K562 (cell line): ENCODE measurements around the gene SCTR. TPM values are rescaled to one million over a fixed set of nuclear protein-coding genes. Genes with fewer than 3 reads are reported as not detected.

Source experiments
- ATAC-seq: fragments of 200-7000 bp; cut with Tn5 transposase; 3 replicates; pipeline ENCODE4 v1.9.1; 2020; ENCODE audit warnings: moderate library complexity
- BruUV-seq: library from RNA; stranded (reverse); fragments of 400-500 nt; replicated peaks from 2 replicates; lab custom pipeline; 2021; lab: Mats Ljungman, UMichigan
- CTCF ChIA-PET: fragments of 300-600 bp; formaldehyde crosslinking; extraction: SDS; loops from one replicate; lab custom pipeline; 2021; ENCODE audit warnings: low intra/inter-chr PET ratio; lab: Yijun Ruan, JAX
- POLR2A ChIA-PET: fragments of 300-600, 350-650 bp; sonication (Branson Sonifier 250); formaldehyde crosslinking; extraction: SDS; loops from one replicate; lab custom pipeline; 2021; ENCODE audit warnings: antibody characterized with exemption, inconsistent platforms; lab: Yijun Ruan, JAX
- DNase-seq, 4 experiments: peaks; one replicate each; pipeline versions ENCODE4 v3.0.0 to v3.0.0-alpha.2; 2011 to 2018; ENCODE audit warnings: low spot score in 3 of 4, mixed read lengths in 3 of 4; ENCODE audit errors: extremely low read depth in 1 of 4
- FAIRE-seq: peaks from 2 replicates; lab custom pipeline; 2011; peaks lifted over from hg19 to GRCh38; lab: Jason Lieb, UNC
- H2AFZ ChIP-seq: 2 replicates; pipeline ENCODE4 v1.6.0; 2011; ENCODE audit warnings: low read depth, low read length, control low read depth, inconsistent platforms
- H3K27ac ChIP-seq: fragments of 200-600 bp; 3 replicates; pipeline ENCODE4 v1.8.0; 2011; ENCODE audit warnings: low read depth, mild to moderate bottlenecking, control low read depth, inconsistent platforms, low read length, moderate library complexity, mixed read lengths; ENCODE audit errors: extremely low read depth
- H3K27me3 ChIP-seq, 2 experiments: fragments of 300-600 bp in 1 of 2; 2 replicates in 1 of 2; 3 replicates in 1 of 2; pipeline versions ENCODE4 v1.6.0 to v1.8.0; 2011; ENCODE audit warnings: inconsistent platforms in 2 of 2, low read length in 2 of 2, mild to moderate bottlenecking in 1 of 2, mixed read lengths in 1 of 2, moderate library complexity in 1 of 2; ENCODE audit not compliant: control insufficient read depth in 2 of 2, insufficient read depth in 2 of 2
- H3K36me3 ChIP-seq: fragments of 300-600 bp; 3 replicates; pipeline ENCODE4 v1.8.0; 2011; ENCODE audit warnings: mild to moderate bottlenecking, low read length, inconsistent platforms; ENCODE audit not compliant: control insufficient read depth, insufficient read depth
- H3K4me1 ChIP-seq, 2 experiments: fragments of 200-600 bp in 1 of 2; replicated peaks in 1 of 2; 2 replicates in 1 of 2; 3 replicates in 1 of 2; pipeline versions ENCODE4 v1.5.1 to v1.8.0; 2011; ENCODE audit warnings: inconsistent platforms in 2 of 2, low read length in 2 of 2, mild to moderate bottlenecking in 1 of 2, mixed read lengths in 1 of 2, moderate library complexity in 1 of 2; ENCODE audit not compliant: control insufficient read depth in 2 of 2, insufficient read depth in 2 of 2
- H3K4me2 ChIP-seq: 2 replicates; pipeline ENCODE4 v1.6.1; 2011; ENCODE audit warnings: low read length, control low read depth, inconsistent platforms, mixed read lengths; ENCODE audit not compliant: insufficient read depth
- H3K4me3 ChIP-seq: fragments of 200-600 bp; sonication (generic), shearing (Covaris generic); 2 replicates; pipeline ENCODE4 v1.5.1; 2016; ENCODE audit warnings: control low read depth, inconsistent platforms
- H3K79me2 ChIP-seq: fragments of 200-600 bp; 3 replicates; pipeline ENCODE4 v1.8.0; 2011; ENCODE audit warnings: low read length, inconsistent platforms; ENCODE audit not compliant: control insufficient read depth, insufficient read depth
- H3K9ac ChIP-seq, 2 experiments: 2 replicates each; pipeline versions ENCODE4 v1.6.0 to v1.6.1; 2011; ENCODE audit warnings: low read depth in 2 of 2, low read length in 2 of 2, control low read depth in 1 of 2, inconsistent platforms in 1 of 2, mild to moderate bottlenecking in 1 of 2, mixed read lengths in 1 of 2; ENCODE audit not compliant: insufficient read depth in 1 of 2
- H3K9me1 ChIP-seq: one replicate; pipeline ENCODE4 v1.6.0; 2011; ENCODE audit warnings: inconsistent platforms, mild to moderate bottlenecking, low read length, moderate library complexity; ENCODE audit not compliant: control insufficient read depth, insufficient read depth
- H3K9me3 ChIP-seq: replicated peaks from 2 replicates; pipeline ENCODE4 v1.5.1; 2011; ENCODE audit warnings: low read depth, low read length, inconsistent platforms; ENCODE audit not compliant: control insufficient read depth, insufficient read depth
- H4K20me1 ChIP-seq: replicated peaks from 2 replicates; pipeline ENCODE4 v1.6.1; 2011; ENCODE audit warnings: low read length, inconsistent platforms, mixed read lengths; ENCODE audit not compliant: control insufficient read depth, insufficient read depth
- ARHGAP35 ChIP-seq: fragments of 450-650 bp; IDR thresholded peaks from 2 replicates; pipeline ENCODE4 v1.6.1; 2018; ENCODE audit not compliant: partially characterized antibody
- ATF7 ChIP-seq: fragments of 450-650 bp; IDR thresholded peaks from 2 replicates; pipeline ENCODE4 v1.7.1; 2014; ENCODE audit warnings: mild to moderate bottlenecking, moderate library complexity
- CC2D1A ChIP-seq: fragments of 450-650 bp; IDR thresholded peaks from 2 replicates; pipeline ENCODE4 v1.6.1; 2017; ENCODE audit warnings: mild to moderate bottlenecking
- EHMT2 ChIP-seq: fragments of 450-650 bp; IDR thresholded peaks from 2 replicates; pipeline ENCODE4 v1.6.1; 2018; ENCODE audit warnings: antibody characterized with exemption
- ETV1 ChIP-seq: fragments of 450-650 bp; conservative IDR thresholded peaks from 2 replicates; pipeline ENCODE4 v1.6.1; 2016; ENCODE audit warnings: missing genetic modification characterization, control low read depth, low read depth, missing compliant biosample characterization
- ETV5 ChIP-seq: sonication (generic); formaldehyde crosslinking; IDR thresholded peaks from 2 replicates; pipeline ENCODE4 v1.4.0; 2020; ENCODE audit warnings: low read depth, mild to moderate bottlenecking, missing genetic modification reagents
- FOXK2 ChIP-seq, 2 experiments: fragments of 450-650 bp; IDR thresholded peaks in 1 of 2; conservative IDR thresholded peaks in 1 of 2; 2 replicates each; pipeline ENCODE4 v1.6.1; 2016; ENCODE audit warnings: low read depth in 2 of 2, mild to moderate bottlenecking in 1 of 2
- HDAC1 ChIP-seq, 2 experiments: fragments of 450-650 bp; IDR thresholded peaks; 2 replicates each; pipeline ENCODE4 v1.6.1; 2016 to 2017; ENCODE audit warnings: inconsistent platforms in 1 of 2, mild to moderate bottlenecking in 1 of 2, moderate library complexity in 1 of 2
- HMBOX1 ChIP-seq: sonication (generic); IDR thresholded peaks from 2 replicates; pipeline ENCODE4 v1.6.1; 2016
- MECOM ChIP-seq: fragments of 250-450 bp; sonication (Bioruptor Pico); IDR thresholded peaks from 2 replicates; pipeline ENCODE4 v1.8.0; 2022; ENCODE audit warnings: inconsistent platforms
- NR2C1 ChIP-seq, 2 experiments: fragments of 450-650 bp; IDR thresholded peaks; 2 replicates each; pipeline ENCODE4 v1.6.1; 2017; ENCODE audit warnings: mild to moderate bottlenecking in 2 of 2, antibody characterized with exemption in 1 of 2, inconsistent platforms in 1 of 2, missing compliant biosample characterization in 1 of 2, missing genetic modification characterization in 1 of 2
- RAD21 ChIP-seq, 2 experiments: fragments of 250-450 bp in 1 of 2; fragments of 450-650 bp in 1 of 2; sonication (Bioruptor Pico) in 1 of 2; formaldehyde crosslinking in 1 of 2; IDR thresholded peaks in 1 of 2; conservative IDR thresholded peaks in 1 of 2; 2 replicates each; pipeline versions ENCODE4 v1.4.0 to v1.8.0; 2020 to 2022; ENCODE audit warnings: mild to moderate bottlenecking in 2 of 2, moderate library complexity in 1 of 2
- RBBP5 ChIP-seq: fragments of 200-600 bp; sonication (generic); IDR thresholded peaks from 2 replicates; pipeline ENCODE4 v1.6.1; 2012; ENCODE audit warnings: borderline replicate concordance, mild to moderate bottlenecking, low read length, control low read depth, inconsistent platforms; ENCODE audit not compliant: insufficient read depth, poor library complexity, severe bottlenecking
- RNF2 ChIP-seq: sonication (generic); IDR thresholded peaks from 2 replicates; pipeline ENCODE4 v1.6.1; 2016
- ZNF133 ChIP-seq: fragments of 250-450 bp; sonication (Bioruptor Pico); IDR thresholded peaks from 2 replicates; pipeline ENCODE4 v1.4.0; 2020; ENCODE audit warnings: mild to moderate bottlenecking
- ZNF398 ChIP-seq: fragments of 250-450 bp; sonication (Bioruptor Pico); IDR thresholded peaks from 2 replicates; pipeline ENCODE4 v1.8.0; 2021; ENCODE audit warnings: moderate library complexity, mild to moderate bottlenecking, inconsistent platforms
- whole genome bisulfite sequencing: fragments of 100-300 bp; shearing (Covaris generic); methylation state at CpG from one replicate; pipeline ENCODE4 v1.1.6; 2016; ENCODE audit warnings: low coverage, mixed read lengths; ENCODE audit not compliant: insufficient coverage; ENCODE audit errors: missing lambda C conversion rate; 5-methylcytosine and 5-hydroxymethylcytosine counted together
- in situ Hi-C: fragments of 300-500 bp; cut with MboI; formaldehyde crosslinking; loops from 4 replicates; pipeline ENCODE4 v1.15.0; 2018; ENCODE audit warnings: inconsistent platforms, mixed read lengths
- intact Hi-C: fragments of 100-400 bp; cut with micrococcal nuclease; formaldehyde crosslinking; loops from 2 replicates; pipeline ENCODE4 v1.14.2; 2022
- polyA plus RNA-seq, 8 experiments: library from polyadenylated mRNA; depleted of rRNA in 4 of 8; stranded (reverse) in 5 of 8; unstranded in 3 of 8; fragments of >200 nt; fragmentation: Nextera tagmentation in 2 of 8; fragmentation: Illumina TruSeq in 1 of 8; extraction: Ambion mirVana in 2 of 8; extraction: Trizol in 1 of 8; gene quantifications; 2 replicates each; pipeline versions ENCODE4 v1.2.1 to v1.2.3, GENCODE V29; 2011 to 2014; ENCODE audit warnings: inconsistent platforms in 1 of 8, missing spikeins in 1 of 8
- total RNA-seq, 7 experiments: library from RNA; depleted of rRNA in 6 of 7; stranded (reverse); fragments of >200 nt in 6 of 7; fragmentation: Illumina TruSeq in 2 of 7; extraction: Trizol in 2 of 7; gene quantifications; 2 replicates each; pipeline versions ENCODE4 v1.2.1 to v1.2.3, GENCODE V29; 2011 to 2021; ENCODE audit warnings: low replicate concordance in 1 of 7
- TF ChIP-seq, protein P1 (sequence below): sonication (generic); formaldehyde crosslinking; IDR thresholded peaks from 2 replicates; pipeline ENCODE4 v1.8.0; 2022; ENCODE audit warnings: missing genetic modification reagents, mild to moderate bottlenecking, moderate library complexity, borderline replicate concordance

SCTR gene
- total and polyA plus RNA-seq, 9 of the 15 experiments (the other 6 are each of a cell fraction or from before 2014, with no cell fraction given), result not detected

GRCh38 chr2:119517433-119517832, 6.8 kb downstream of the SCTR start (continued):
- TF ChIP-seq, protein P1, sequence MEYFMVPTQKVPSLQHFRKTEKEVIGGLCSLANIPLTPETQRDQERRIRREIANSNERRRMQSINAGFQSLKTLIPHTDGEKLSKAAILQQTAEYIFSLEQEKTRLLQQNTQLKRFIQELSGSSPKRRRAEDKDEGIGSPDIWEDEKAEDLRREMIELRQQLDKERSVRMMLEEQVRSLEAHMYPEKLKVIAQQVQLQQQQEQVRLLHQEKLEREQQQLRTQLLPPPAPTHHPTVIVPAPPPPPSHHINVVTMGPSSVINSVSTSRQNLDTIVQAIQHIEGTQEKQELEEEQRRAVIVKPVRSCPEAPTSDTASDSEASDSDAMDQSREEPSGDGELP (CRISPR knock-in tag), result peak; percentile 72; the same call in 1 of the 2 replicates
- TF ChIP-seq RAD21 (CRISPR knock-in tag; conservative IDR thresholded peaks at IDR 0.05 in 1 of 2, IDR thresholded peaks at IDR 0.05 in 1 of 2), result peak; percentile 78 to 86
- TF ChIP-seq FOXK2 (conservative IDR thresholded peaks at IDR 0.05 in 1 of 2, IDR thresholded peaks at IDR 0.05 in 1 of 2; ENCODE audit: low read depth in 2 of 2), result peak in 1 of 2 experiments; percentile 45; a peak in 1 of 4 replicates
- TF ChIP-seq HMBOX1, result peak; percentile 70
- no peak for TF ChIP-seq ETV5
- 0 out of 2 replicates have a peak, but pooled peaks have one; percentile 39 for TF ChIP-seq CC2D1A
- no peak for TF ChIP-seq ATF7
- TF ChIP-seq, all 486 proteins: peak for 15

DNA sequence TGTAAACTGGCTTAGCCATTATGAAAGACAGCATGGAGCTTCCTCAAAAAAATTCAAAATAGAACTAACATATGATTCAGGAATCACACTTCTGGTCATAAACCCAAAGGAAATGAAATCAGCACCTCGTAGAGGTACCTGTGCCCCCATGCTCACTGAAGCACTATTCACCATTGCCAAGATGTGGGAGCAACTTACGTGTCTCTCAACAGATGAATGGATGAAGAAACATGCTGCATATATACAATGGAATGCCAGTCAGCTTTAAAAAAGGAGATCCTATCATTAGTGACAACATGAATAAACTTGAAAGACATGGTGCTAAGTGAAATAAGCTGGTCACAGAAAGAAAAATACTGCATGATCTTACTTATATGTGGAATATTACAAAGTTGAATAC, 8.2 kb downstream of the SCTR start:
- in situ Hi-C loops (loop anchor here (5.0 kb wide), 1 partner anchor 146 kb away; no protein-coding TSS in a partner anchor), intact Hi-C loops (no loop called here)
- Histone ChIP-seq H3K36me3 (no peaks in the 10 kb centered on the region), H4K20me1 (no peaks in the 10 kb centered on the region), H3K4me3 (no peak overlapping the region), H2AFZ (no peak overlapping the region), H3K27ac (no peak overlapping the region), H3K4me2 (no peak overlapping the region), H3K79me2 (no peaks in the 10 kb centered on the region), H3K4me1 (no peaks in the 10 kb centered on the region), H3K9me3 (no peaks in the 10 kb centered on the region), H3K27me3 (peaks cover 0 to 21% of the 10 kb centered on the region in 2 experiments; a peak in 3 of 5 replicates), H3K9ac (no peak overlapping the region), H3K9me1 (no peaks in the 10 kb centered on the region)
- POLR2A ChIA-PET, result no interaction called here
- TF ChIP-seq HDAC1 (IDR thresholded peaks at IDR 0.05) (no peak), EHMT2 (no peak), RBBP5 (no peak), MECOM (CRISPR knock-in tag) (no peak), ZNF398 (no peak), RNF2 (no peak), ZNF133 (CRISPR knock-in tag) (no peak), ETV1 (tag) (no peak), NR2C1 (IDR thresholded peaks at IDR 0.05) (no peak), NR2C1 (tag; IDR thresholded peaks at IDR 0.05) (no peak), ARHGAP35 (no peak)
- ATAC-seq (no peak), FAIRE-seq (no peak), DNase-seq (no peak)
- 0% methylated on average over 2 of the region's 2 CpGs for WGBS
- CTCF ChIA-PET, result interaction anchor here (2.2 kb wide), 1 partner anchor 144 kb away, joined by 22 read pairs; no protein-coding TSS in a partner anchor
- no TSS peak for BruUV-seq
